Stomach (tissue), 9 donors: ENCODE measurements around the gene ELMOD1. TPM values are rescaled to one million over a fixed set of nuclear protein-coding genes. Genes with fewer than 3 reads are reported as not detected.

Experiments
- DNase-seq, 2 donors: peaks; one replicate each; pipeline versions ENCODE4 v3.0.0 to v3.0.0-alpha.2; 2013 to 2019
- H3K27ac ChIP-seq, 5 donors: fragments of 200-600 bp in 4 of 5; sonication (generic) in 4 of 5; one replicate each; pipeline ENCODE4 v1.5.1; 2013 to 2019; ENCODE audit warnings: mild to moderate bottlenecking in 1 of 5, moderate library complexity in 1 of 5
- H3K27me3 ChIP-seq, 3 donors: fragments of 200-600 bp; sonication (generic); one replicate each; pipeline ENCODE4 v1.5.1; 2017 to 2019; ENCODE audit warnings: mixed run types in 1 of 3
- H3K36me3 ChIP-seq, 4 donors: fragments of 200-600 bp; sonication (generic); 1 replicate in 3 of 4; 2 replicates in 1 of 4; pipeline ENCODE4 v1.5.1; 2016 to 2019
- H3K4me1 ChIP-seq, 4 donors: fragments of 200-600 bp; sonication (generic); one replicate each; pipeline ENCODE4 v1.5.1; 2016 to 2019
- H3K4me3 ChIP-seq, 4 donors: fragments of 200-600 bp; sonication (generic) in 3 of 4; one replicate each; pipeline ENCODE4 v1.5.1; 2016 to 2019; ENCODE audit warnings: mild to moderate bottlenecking in 1 of 4
- H3K9me3 ChIP-seq, 4 donors: fragments of 200-600 bp; sonication (generic); one replicate each; pipeline ENCODE4 v1.5.1; 2016 to 2019
- CTCF ChIP-seq, 7 experiments: fragments of 450-650 bp in 4 of 7; fragments of 200-600 bp in 3 of 7; sonication (generic) in 3 of 7; IDR thresholded peaks; one replicate each; pipeline ENCODE4 v1.5.1; 2016 to 2019; ENCODE audit warnings: antibody characterized with exemption in 7 of 7, control low read depth in 2 of 7, mild to moderate bottlenecking in 1 of 7
- EP300 ChIP-seq: sonication (generic); formaldehyde crosslinking; IDR thresholded peaks from one replicate; pipeline ENCODE4 v1.6.1; 2017; ENCODE audit warnings: antibody characterized with exemption
- POLR2A ChIP-seq, 4 donors: fragments of 450-650 bp; IDR thresholded peaks; one replicate each; pipeline ENCODE4 v1.6.1; 2016; ENCODE audit warnings: antibody characterized with exemption in 4 of 4, control low read depth in 2 of 4, mild to moderate bottlenecking in 1 of 4, moderate library complexity in 1 of 4
- POLR2AphosphoS5 ChIP-seq, 3 donors: sonication (generic); formaldehyde crosslinking; IDR thresholded peaks; one replicate each; pipeline ENCODE4 v1.6.1; 2016; ENCODE audit warnings: antibody characterized with exemption in 3 of 3
- WGBS, 5 donors: extraction: QIAGEN DNeasy Blood & Tissue Kit in 3 of 5; methylation state at CpG; one replicate each; pipeline versions ENCODE4 v1.1.5 to v1.1.7; 2013 to 2018; 5-methylcytosine and 5-hydroxymethylcytosine counted together
- intact Hi-C: fragments of 100-400 bp; cut with DNase I; formaldehyde crosslinking; loops from one replicate; pipeline ENCODE4 v1.15.1; 2023; ENCODE audit warnings: low total_unique reads
- polyA plus RNA-seq, 3 donors: library from polyadenylated mRNA; stranded (reverse); fragments of 200-250 nt; gene quantifications; one replicate each; pipeline ENCODE4 v1.2.3, GENCODE V29; 2013
- total RNA-seq, 5 donors: library from RNA; depleted of rRNA; stranded (reverse); fragments of >200 nt; gene quantifications; one replicate each; pipeline versions ENCODE4 v1.1.0 to v1.2.3, GENCODE V29; 2014 to 2016
- donor health status: healthy with polysubstance abuse.
- donor health status: Bipolar disorder and iron deficiency.
- donor health status: healthy.

Gene ELMOD1
- total and polyA plus RNA-seq, 8 donors = 0.15 to 1.1 (median 0.31) TPM; not detected in 5

- no peaks in the 10 kb centered on the region for H3K4me1 ChIP-seq
- 33 to 77% (median 65%) methylated on average over 1 of the region's 1 CpG for WGBS, 5 donors
- no peak overlapping the region for H3K4me3 ChIP-seq
- H3K27me3 ChIP-seq = peaks cover 0 to 4% (median 0%) of the 10 kb centered on the region in 3 donors
- no peaks in the 10 kb centered on the region for H3K36me3 ChIP-seq
- H3K9me3 ChIP-seq = no peaks in the 10 kb centered on the region
- no peak overlapping the region for H3K27ac ChIP-seq
- TF ChIP-seq CTCF (IDR thresholded peaks at IDR 0.05) (no peak), POLR2A (IDR thresholded peaks at IDR 0.05) (no peak), EP300 (no peak), POLR2AphosphoS5 (IDR thresholded peaks at IDR 0.05) (no peak)
- no peak for DNase-seq
- intact Hi-C loops = no loop called here
Observed at GRCh38 chr11:107653076-107653475, 62.1 kb downstream of the ELMOD1 start.

GRCh38 chr11:107655602-107656001, 64.7 kb downstream of the ELMOD1 start:
- no peak overlapping the region for H3K4me3 ChIP-seq
- no peaks in the 10 kb centered on the region for H3K9me3 ChIP-seq
- TF ChIP-seq POLR2A (IDR thresholded peaks at IDR 0.05) = no peak
- TF ChIP-seq EP300 = no peak
- no peak for TF ChIP-seq CTCF (IDR thresholded peaks at IDR 0.05)
- TF ChIP-seq POLR2AphosphoS5 (IDR thresholded peaks at IDR 0.05) = no peak
- peaks cover 0 to 4% (median 0%) of the 10 kb centered on the region in 3 donors for H3K27me3 ChIP-seq
- H3K36me3 ChIP-seq = no peaks in the 10 kb centered on the region
- H3K4me1 ChIP-seq = no peaks in the 10 kb centered on the region
- WGBS, 5 donors = 44 to 56% (median 52%) methylated on average over 4 of the region's 4 CpGs
- no peak overlapping the region for H3K27ac ChIP-seq
- DNase-seq = no peak
- intact Hi-C loops = no loop called here

GRCh38 chr11:107659310-107659709, 68.4 kb downstream of the ELMOD1 start:
- no peak for DNase-seq
- no peak for TF ChIP-seq CTCF (IDR thresholded peaks at IDR 0.05)
- no peak for TF ChIP-seq POLR2AphosphoS5 (IDR thresholded peaks at IDR 0.05)
- TF ChIP-seq POLR2A (IDR thresholded peaks at IDR 0.05) = no peak
- no peak for TF ChIP-seq EP300
- Histone ChIP-seq H3K27me3 (no peaks in the 10 kb centered on the region), H3K36me3 (no peaks in the 10 kb centered on the region), H3K9me3 (no peaks in the 10 kb centered on the region), H3K27ac (no peak overlapping the region), H3K4me1 (no peaks in the 10 kb centered on the region), H3K4me3 (no peak overlapping the region)
- intact Hi-C loops = no loop called here

- no peak overlapping the region for H3K27ac ChIP-seq
- no peaks in the 10 kb centered on the region for H3K36me3 ChIP-seq
- no peak overlapping the region for H3K4me3 ChIP-seq
- no peak for DNase-seq
- WGBS, 5 donors = 79 to 95% (median 86%) methylated on average over 3 of the region's 3 CpGs
- no peaks in the 10 kb centered on the region for H3K9me3 ChIP-seq
- intact Hi-C loops = no loop called here
- TF ChIP-seq CTCF (IDR thresholded peaks at IDR 0.05) (no peak), POLR2A (IDR thresholded peaks at IDR 0.05) (no peak), POLR2AphosphoS5 (IDR thresholded peaks at IDR 0.05) (no peak), EP300 (no peak)
- H3K27me3 ChIP-seq = no peaks in the 10 kb centered on the region
- H3K4me1 ChIP-seq = no peaks in the 10 kb centered on the region
Observed at GRCh38 chr11:107660066-107660465, 69.1 kb downstream of the ELMOD1 start.
